ENCODE results near the gene TTC24. TPM values are rescaled to one million over a fixed set of nuclear protein-coding genes. Genes with fewer than 3 reads are reported as not detected.

Gene TTC24
- total RNA-seq, 3 donors from 2014 or later: 0.25 to 0.43 (median 0.34) TPM

GRCh38 chr1:156612666-156613065 is 33.1 kb downstream of the TTC24 start:
- no peak overlapping the region for H3K4me3 ChIP-seq
- no peaks in the 10 kb centered on the region for H3K9me3 ChIP-seq
- intact Hi-C loops (cut with DNase I, micrococcal nuclease): loop anchor here in 1 of 2 donors (10.0 kb wide), 1 partner anchor 228 kb away; no protein-coding TSS in a partner anchor
- no peak for DNase-seq
- TF ChIP-seq CTCF (IDR thresholded peaks at IDR 0.05): no peak
- peaks cover 4% of the 10 kb centered on the region for H3K36me3 ChIP-seq (ENCODE audit: low read depth)
- ATAC-seq: no peak
- no peaks in the 10 kb centered on the region for H3K4me1 ChIP-seq (ENCODE audit: low read depth)

GRCh38 chr1:156615946-156616345 is 36.4 kb downstream of the TTC24 start:
- DNase-seq (no peak), ATAC-seq (no peak)
- H3K9me3 ChIP-seq: no peaks in the 10 kb centered on the region
- no peaks in the 10 kb centered on the region for H3K4me1 ChIP-seq (ENCODE audit: low read depth)
- no peaks in the 10 kb centered on the region for H3K36me3 ChIP-seq (ENCODE audit: low read depth)
- intact Hi-C loops (cut with DNase I, micrococcal nuclease): loop anchor here in 1 of 2 donors (10.0 kb wide), 1 partner anchor 231 kb away; no protein-coding TSS in a partner anchor
- H3K4me3 ChIP-seq: no peak overlapping the region
- TF ChIP-seq CTCF (IDR thresholded peaks at IDR 0.05): no peak

- peak; percentile 42 for ATAC-seq
- H3K4me1 ChIP-seq (ENCODE audit: low read depth): no peaks in the 10 kb centered on the region
- TF ChIP-seq CTCF (IDR thresholded peaks at IDR 0.05): no peak
- H3K9me3 ChIP-seq: no peaks in the 10 kb centered on the region
- no peak overlapping the region for H3K4me3 ChIP-seq
- intact Hi-C loops (cut with DNase I, micrococcal nuclease): loop anchor here in 1 of 2 donors (10.0 kb wide), 1 partner anchor 232 kb away; no protein-coding TSS in a partner anchor
- no peak for DNase-seq
- H3K36me3 ChIP-seq (ENCODE audit: low read depth): no peaks in the 10 kb centered on the region
These were observed 36.9 kb downstream of the TTC24 start for GRCh38 chr1:156616463-156616862.

DNA sequence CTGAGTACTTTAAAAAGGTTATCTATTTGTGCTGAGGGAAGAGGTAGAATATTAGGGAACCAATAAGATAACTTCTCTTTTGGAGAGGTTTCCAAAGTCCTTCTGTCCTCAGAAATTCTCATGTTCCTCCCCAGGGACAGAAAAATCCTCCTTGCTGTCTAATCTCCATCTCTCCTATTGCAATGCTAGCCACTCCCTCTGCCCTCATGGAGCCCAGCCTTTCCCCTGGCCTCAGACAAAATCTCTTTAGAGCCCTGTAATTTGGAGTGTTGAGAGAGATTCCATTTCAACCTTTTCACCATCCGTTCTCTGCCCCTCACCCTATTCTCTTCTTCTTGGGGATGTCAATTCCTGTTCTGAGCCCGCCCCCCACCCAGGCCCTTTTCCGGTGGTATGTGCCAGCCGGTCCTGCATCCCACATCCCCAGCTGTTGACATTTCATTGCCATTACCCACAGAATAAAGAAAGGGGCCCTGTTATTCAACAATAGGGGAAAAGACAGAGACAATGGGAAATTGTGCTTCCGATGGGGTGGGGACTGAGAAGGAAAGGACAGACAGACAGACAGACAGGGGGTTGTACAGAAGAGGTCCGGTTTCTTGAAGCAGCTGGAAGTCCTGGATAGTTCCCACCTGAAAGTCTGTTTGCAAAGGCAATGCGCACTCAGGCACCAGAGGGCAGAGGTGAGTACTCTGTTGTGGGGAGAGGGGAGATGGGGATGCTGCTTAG is 39.5 kb downstream of the TTC24 start, which contains the start of gene HAPLN2:
Gene HAPLN2, plus strand, starts transcription at position 563 of the 729 bp plus-strand sequence. CDS start 4,076 bp downstream, outside the sequence.
- H3K4me3 ChIP-seq: no peak within 1 kb of the TSS
- intact Hi-C loops (cut with DNase I, micrococcal nuclease): loop anchor here in 1 of 2 donors (10.0 kb wide), 1 partner anchor 234 kb away; no protein-coding TSS in a partner anchor
- H3K9me3 ChIP-seq: no peaks in the 10 kb centered on the region
- no peaks in the 10 kb centered on the region for H3K36me3 ChIP-seq (ENCODE audit: low read depth)
- TF ChIP-seq CTCF (IDR thresholded peaks at IDR 0.05): no peak
- H3K4me1 ChIP-seq (ENCODE audit: low read depth): peaks cover 3% of the 10 kb centered on the region
- DNase-seq (no peak), ATAC-seq (no peak)

DNA sequence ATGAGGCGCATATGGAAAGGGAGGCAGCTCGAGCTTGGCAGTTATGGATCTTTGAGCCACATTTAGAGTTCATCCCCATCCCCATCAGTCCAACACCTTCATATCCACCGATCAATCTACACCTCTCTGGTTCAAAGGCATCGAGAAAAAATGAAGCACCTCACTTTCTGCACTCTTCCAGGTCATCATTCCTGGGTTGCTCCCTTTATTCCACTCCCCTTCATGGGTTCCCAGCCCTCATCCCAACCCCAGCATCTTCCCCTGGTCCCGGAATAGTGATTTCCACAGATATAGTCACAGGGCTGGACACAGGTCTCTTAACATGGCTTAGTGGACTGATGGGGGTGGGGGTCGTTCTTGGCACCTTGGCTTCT is 40.0 kb downstream of the TTC24 start:
- Histone ChIP-seq H3K36me3 (ENCODE audit: low read depth) (no peaks in the 10 kb centered on the region), H3K9me3 (no peaks in the 10 kb centered on the region), H3K4me1 (ENCODE audit: low read depth) (peaks cover 8% of the 10 kb centered on the region), H3K4me3 (no peak overlapping the region)
- no peak for DNase-seq
- intact Hi-C loops (cut with DNase I, micrococcal nuclease): loop anchor here in 1 of 2 donors (10.0 kb wide), 1 partner anchor 235 kb away; no protein-coding TSS in a partner anchor
- TF ChIP-seq CTCF (IDR thresholded peaks at IDR 0.05): no peak
- no peak for ATAC-seq
